GM12875 (cell line): ENCODE measurements around the gene DLL4.
"Not testable (repeated sequence)": the region's sequence is repeated elsewhere in the genome, so short reads cannot be mapped to it uniquely, and the experiment has no call there.

ENCODE experiments used
- H3K4me3 ChIP-seq: one replicate; pipeline ENCODE4 v1.5.1; 2011; ENCODE audit warnings: low read depth, low read length, control low read depth
- CTCF ChIP-seq: IDR thresholded peaks from 2 replicates; pipeline ENCODE4 v1.5.1; 2011; ENCODE audit warnings: low read depth, mild to moderate bottlenecking, control low read depth, inconsistent platforms, low read length, moderate library complexity, borderline replicate concordance; ENCODE audit not compliant: insufficient read depth

Gene DLL4

DNA sequence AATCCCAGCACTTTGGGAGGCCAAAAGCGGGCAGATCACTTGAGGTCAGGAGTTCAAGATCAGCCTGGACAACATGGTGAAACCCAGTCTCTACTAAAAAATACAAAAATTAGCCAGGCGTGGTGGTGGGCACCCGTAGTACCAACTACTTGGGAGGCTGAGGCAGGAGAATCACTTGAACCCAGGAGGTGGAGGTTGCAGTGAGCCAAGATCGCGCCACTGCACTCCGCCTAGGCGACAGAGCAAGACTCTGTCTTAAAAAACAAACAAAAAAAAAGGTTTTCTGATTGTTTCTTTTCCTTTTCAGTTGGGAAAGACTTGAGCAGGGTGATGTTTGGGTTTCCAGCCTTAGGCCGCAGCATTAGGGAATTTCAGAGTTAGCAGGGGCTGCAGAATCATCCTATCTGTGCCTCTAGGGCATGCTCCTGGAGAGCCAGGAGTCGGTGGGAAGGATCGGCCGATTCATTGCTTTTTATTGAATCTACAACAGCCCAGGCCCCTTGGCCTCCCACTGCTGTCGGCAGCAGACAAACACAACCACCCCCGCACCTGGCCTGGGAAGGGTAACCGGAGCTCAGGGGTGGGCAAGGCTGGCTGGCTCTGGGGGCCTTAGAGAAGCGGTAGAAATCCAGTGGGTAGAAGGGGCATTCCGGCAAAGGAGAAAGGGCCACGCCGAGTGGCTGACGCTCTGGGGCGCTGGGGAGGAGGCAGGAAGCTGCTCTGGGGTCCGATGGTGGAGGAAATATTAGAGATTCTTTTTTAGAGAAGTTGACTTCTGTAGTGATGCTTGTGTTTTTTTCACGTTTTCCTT lies 30.4 kb downstream of the DLL4 start:
- TF ChIP-seq CTCF = no peak
- no peak overlapping the region for H3K4me3 ChIP-seq

DNA sequence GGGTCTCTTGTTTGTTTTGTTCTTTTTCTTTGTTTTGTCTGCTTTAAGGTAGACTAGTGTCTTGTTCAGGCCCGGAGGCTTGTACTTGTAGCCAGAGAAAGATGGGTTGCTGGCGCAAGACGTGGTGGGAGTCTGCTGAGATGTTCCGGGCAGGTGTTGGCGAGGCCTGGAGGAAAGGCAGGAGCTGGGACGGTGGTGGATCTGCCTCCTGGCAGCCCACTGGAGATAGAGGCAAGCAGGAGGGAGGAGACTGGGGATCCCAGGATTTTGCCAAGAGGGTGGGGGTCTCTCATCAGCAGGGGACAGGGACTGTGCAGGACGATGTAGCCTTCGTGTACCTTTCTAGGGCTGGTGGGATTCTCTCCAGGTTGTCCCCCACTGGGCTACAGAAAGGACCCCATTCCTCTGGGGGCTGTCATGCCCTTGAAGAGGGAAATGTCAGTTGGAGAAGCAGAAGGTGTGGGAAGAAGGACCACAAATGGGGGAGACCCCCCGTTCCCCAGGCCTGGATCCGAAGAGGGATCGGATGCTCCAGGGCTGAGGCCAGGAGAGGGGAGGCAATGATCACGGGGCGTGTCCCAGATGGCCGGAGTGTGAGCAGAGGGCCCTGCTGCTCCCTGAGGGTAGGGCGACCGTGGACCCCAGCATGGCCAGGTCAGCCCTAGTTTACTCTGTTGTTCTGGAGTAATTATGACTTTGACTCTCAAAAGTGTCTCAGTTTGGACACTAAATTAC lies 31.2 kb downstream of the DLL4 start:
- H3K4me3 ChIP-seq = no peak overlapping the region
- no peak for TF ChIP-seq CTCF

- no peak for TF ChIP-seq CTCF
- no peak overlapping the region for H3K4me3 ChIP-seq
These were observed 31.8 kb downstream of the DLL4 start for GRCh38 chr15:40960925-40961324.

DNA sequence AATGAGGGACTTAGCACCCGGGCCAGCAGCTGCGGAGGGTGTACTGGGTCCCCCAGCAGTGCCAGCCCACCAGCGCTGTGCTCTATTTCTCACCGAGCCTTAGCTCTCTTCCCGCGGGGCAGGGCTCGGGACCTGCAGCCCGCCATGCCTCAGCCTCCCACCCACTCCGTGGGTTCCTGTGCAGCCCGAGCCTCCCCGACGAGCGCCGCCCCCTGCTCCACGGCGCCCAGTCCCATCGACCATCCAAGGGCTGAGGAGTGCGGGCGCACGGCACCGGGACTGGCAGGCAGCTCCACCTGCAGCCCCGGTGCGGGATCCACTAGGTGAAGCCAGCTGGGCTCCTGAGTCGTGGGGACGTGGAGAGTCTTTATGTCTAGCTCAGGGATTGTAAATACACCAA lies 32.6 kb downstream of the DLL4 start:
- H3K4me3 ChIP-seq = not testable (repeated sequence)

- H3K4me3 ChIP-seq = not testable (repeated sequence)
These were observed 33.2 kb downstream of the DLL4 start for GRCh38 chr15:40962317-40962716.

DNA sequence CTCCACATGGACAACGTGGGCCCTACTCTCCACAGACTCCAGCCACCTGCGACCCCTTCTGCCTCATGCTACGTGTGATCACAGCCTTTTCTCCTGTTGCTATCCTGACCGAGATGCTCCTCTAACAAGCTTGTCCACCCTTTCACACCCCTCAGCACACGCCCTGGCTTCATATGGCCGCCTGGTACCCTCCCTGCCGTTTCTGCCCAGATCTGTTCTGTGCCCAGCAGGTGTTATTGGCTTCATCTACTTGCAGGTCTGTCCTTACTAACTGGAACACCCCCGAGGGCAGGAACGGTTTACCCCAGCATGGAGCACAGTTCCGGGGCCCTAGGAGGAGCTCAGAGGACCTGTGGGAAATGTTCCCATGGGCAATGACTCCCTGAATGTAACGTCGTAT lies 34.1 kb downstream of the DLL4 start:
- TF ChIP-seq CTCF = no peak
- no peak overlapping the region for H3K4me3 ChIP-seq

GRCh38 chr15:40964006-40964405 lies 34.9 kb downstream of the DLL4 start:
- TF ChIP-seq CTCF = no peak
- no peak overlapping the region for H3K4me3 ChIP-seq

DNA sequence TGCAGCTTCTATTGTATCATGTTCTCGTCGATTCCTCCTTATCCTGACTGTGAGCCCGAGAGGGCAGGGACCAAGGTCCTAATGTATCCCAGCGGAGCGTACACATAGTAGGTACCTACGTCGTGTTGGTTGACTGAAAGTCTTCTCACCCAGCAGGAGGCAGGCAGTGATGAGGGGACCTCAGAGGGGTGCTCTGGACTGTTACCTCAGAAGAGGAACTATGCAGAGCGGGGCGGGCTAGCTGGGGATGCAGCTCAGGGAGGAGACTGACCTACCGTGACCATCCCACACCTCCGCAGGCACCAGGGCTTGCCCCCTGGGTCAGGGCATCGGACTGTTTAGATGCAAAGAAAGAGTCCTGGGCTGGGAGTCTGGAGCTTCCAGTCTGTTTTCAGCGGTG lies 35.5 kb downstream of the DLL4 start:
- H3K4me3 ChIP-seq = no peak overlapping the region
- no peak for TF ChIP-seq CTCF
